BJ (cell line): ENCODE measurements around the gene RBM27. TPM values are rescaled to one million over a fixed set of nuclear protein-coding genes. Genes with fewer than 3 reads are reported as not detected.
"Not testable (repeated sequence)": the region's sequence is repeated elsewhere in the genome, so short reads cannot be mapped to it uniquely, and the experiment has no call there.

Source experiments
- CTCF ChIA-PET: fragments of 350-600 bp; formaldehyde crosslinking; extraction: SDS; loops from one replicate; lab custom pipeline; 2021; ENCODE audit warnings: antibody characterized with exemption, inconsistent platforms; lab: Yijun Ruan, JAX
- POLR2A ChIA-PET: fragments of 300-600 bp; sonication (Branson Sonifier 250); formaldehyde crosslinking; extraction: SDS; loops from one replicate; lab custom pipeline; 2021; ENCODE audit warnings: antibody characterized with exemption; lab: Charles Lee
- DNase-seq: peaks from one replicate; pipeline ENCODE4 v3.0.0-alpha.2; 2011; ENCODE audit warnings: low read depth
- H3K27me3 ChIP-seq: 2 replicates; pipeline ENCODE4 v1.6.0; 2011; ENCODE audit warnings: low read length; ENCODE audit not compliant: control insufficient read depth, insufficient read depth
- H3K36me3 ChIP-seq: 2 replicates; pipeline ENCODE4 v1.5.1; 2011; ENCODE audit warnings: low read length; ENCODE audit not compliant: control insufficient read depth, insufficient read depth
- H3K4me3 ChIP-seq: 2 replicates; pipeline ENCODE4 v1.5.1; 2011; ENCODE audit warnings: low read depth, mild to moderate bottlenecking, control low read depth, low read length
- polyA plus RNA-seq: library from polyadenylated mRNA; depleted of rRNA; stranded (reverse); fragments of >200 nt; gene quantifications from 2 replicates; pipeline ENCODE4 v1.2.3, GENCODE V29; 2011
- TF ChIP-seq, protein P1 (sequence below): IDR thresholded peaks from 2 replicates; pipeline ENCODE4 v1.5.1; 2011; ENCODE audit warnings: low read depth, mild to moderate bottlenecking, control low read depth, inconsistent platforms, low read length, moderate library complexity; ENCODE audit not compliant: insufficient read depth

The RBM27 gene
- polyA plus RNA-seq, 1 experiment, result 19.0 TPM

DNA sequence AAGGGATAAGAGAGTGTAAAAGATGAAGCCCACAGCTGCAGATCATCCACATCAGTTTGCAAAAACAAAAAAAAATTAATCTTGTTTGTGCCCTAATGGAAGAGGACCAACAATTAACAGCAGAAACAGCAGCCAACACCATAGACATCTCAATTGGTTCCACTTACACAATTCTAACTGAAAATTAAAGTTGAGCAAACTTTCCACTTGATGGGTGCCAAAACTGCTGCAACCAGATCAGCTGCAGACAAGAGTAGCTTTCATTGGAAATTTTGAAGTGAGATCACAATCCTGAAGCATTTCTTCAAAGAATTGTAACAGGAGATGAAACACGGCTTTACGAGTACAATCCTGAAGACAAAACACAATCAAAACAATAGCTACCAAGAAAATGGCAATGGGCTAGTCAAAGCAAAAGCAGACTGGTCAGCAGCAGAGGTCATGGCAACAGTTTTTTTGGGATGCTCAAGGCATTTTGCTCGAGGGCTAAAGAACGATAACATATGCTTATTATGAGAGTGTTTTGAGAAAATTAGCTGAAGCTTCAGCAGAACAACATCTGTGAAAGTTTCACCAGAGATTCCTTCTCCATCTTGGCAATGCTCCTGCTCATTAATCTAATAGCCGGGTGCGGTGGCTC, 4.1 kb upstream of the RBM27 start:
- Histone ChIP-seq H3K36me3 (no peaks in the 10 kb centered on the region), H3K4me3 (no peak overlapping the region), H3K27me3 (no peaks in the 10 kb centered on the region)
- ChIA-PET CTCF (no interaction called here), POLR2A (interaction anchor here (0.8 kb wide), 1 partner anchor 44 kb away, joined by 3 read pairs; no protein-coding TSS in a partner anchor)
- DNase-seq, result no peak
- TF ChIP-seq, protein P1, sequence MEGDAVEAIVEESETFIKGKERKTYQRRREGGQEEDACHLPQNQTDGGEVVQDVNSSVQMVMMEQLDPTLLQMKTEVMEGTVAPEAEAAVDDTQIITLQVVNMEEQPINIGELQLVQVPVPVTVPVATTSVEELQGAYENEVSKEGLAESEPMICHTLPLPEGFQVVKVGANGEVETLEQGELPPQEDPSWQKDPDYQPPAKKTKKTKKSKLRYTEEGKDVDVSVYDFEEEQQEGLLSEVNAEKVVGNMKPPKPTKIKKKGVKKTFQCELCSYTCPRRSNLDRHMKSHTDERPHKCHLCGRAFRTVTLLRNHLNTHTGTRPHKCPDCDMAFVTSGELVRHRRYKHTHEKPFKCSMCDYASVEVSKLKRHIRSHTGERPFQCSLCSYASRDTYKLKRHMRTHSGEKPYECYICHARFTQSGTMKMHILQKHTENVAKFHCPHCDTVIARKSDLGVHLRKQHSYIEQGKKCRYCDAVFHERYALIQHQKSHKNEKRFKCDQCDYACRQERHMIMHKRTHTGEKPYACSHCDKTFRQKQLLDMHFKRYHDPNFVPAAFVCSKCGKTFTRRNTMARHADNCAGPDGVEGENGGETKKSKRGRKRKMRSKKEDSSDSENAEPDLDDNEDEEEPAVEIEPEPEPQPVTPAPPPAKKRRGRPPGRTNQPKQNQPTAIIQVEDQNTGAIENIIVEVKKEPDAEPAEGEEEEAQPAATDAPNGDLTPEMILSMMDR, result no peak

DNA sequence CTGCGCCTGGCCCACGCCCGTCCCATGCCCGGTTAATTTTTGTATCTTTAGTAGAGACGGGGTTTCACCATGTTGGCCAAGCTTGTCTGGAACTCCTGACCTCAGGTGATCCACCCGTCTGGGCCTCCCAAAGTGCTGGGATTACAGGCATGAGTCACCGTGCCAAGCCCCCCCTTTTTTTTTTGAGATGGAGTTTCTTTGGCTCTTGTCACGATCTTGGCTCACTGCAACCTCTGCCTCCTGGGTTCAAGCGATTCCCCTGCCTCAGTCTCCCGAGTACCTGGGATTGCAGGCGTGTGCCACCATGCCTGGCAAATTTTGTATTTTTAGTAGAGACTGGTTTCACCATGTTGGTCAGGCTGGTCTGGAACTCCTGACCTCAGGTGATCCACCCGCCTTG, 1.6 kb upstream of the RBM27 start:
- H3K4me3 ChIP-seq, CTCF ChIA-PET, DNase-seq, H3K36me3 ChIP-seq, H3K27me3 ChIP-seq: not testable (repeated sequence)
- POLR2A ChIA-PET, result interaction anchor here (0.5 kb wide), 1 partner anchor 248 kb away, joined by 4 read pairs; no protein-coding TSS in a partner anchor

DNA sequence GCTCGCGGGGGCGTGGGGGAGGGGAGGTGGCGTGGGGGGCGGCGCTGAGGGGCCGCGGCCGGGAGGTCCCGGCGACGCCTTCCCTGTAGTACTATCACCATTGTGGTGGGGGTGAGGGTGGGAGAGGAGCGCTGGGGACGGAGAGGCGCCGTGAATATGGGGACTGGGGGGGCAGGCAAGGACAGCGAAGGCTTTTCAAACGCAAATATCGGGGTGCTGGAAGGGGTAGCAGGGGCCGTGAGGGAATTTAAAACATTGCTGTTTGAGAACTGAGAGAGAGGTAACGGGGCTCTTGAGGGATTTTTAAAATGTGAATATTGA, 427 bp downstream of the RBM27 start:
- H3K36me3 ChIP-seq, result no peaks in the 10 kb centered on the region
- H3K27me3 ChIP-seq, result no peaks in the 10 kb centered on the region
- CTCF ChIA-PET, result no interaction called here
- TF ChIP-seq, protein P1, result no peak
- POLR2A ChIA-PET, result no interaction called here
- peak overlapping the region; percentile 82 for H3K4me3 ChIP-seq
- DNase-seq, result no peak

DNA sequence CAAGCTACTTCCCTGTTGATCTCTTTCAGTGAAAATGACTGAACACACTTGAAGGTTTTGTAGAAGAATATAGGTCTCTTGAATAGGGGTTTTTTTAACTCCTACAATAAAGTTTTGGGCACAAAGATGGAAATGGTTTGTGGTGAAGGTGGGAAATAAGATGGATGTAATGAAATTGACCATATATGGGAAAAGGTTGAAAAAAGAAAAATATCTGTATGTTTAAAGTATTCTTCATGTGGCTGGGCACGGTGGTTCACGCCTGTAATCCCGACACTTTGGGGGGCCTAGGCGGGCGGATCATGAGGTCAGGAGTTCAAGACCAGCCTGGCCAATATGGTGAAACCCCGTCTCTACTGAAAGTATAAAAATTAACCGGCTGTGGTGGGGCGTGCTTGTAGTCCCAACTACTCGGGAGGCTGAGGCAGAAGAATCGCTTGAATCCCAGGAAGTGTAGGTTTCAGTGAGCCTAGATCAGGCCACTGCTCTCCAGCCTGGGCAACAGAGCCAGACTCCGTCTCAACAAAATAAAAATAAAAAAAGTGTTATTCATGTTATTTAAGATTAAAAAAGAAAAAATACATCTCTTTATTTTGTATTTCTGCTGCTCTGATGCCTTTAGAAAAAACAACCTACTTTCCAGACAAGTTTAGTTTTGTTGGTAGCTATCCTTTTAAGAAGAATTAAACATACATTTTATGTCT, 2.2 kb downstream of the RBM27 start:
- no peak for DNase-seq
- POLR2A ChIA-PET, result interaction anchor here (0.7 kb wide), 1 partner anchor 13 kb away, joined by 3 read pairs; no protein-coding TSS in a partner anchor
- no peak overlapping the region for H3K4me3 ChIP-seq
- H3K36me3 ChIP-seq, result no peaks in the 10 kb centered on the region
- CTCF ChIA-PET, result no interaction called here
- H3K27me3 ChIP-seq, result no peaks in the 10 kb centered on the region
- TF ChIP-seq, protein P1, result no peak

DNA sequence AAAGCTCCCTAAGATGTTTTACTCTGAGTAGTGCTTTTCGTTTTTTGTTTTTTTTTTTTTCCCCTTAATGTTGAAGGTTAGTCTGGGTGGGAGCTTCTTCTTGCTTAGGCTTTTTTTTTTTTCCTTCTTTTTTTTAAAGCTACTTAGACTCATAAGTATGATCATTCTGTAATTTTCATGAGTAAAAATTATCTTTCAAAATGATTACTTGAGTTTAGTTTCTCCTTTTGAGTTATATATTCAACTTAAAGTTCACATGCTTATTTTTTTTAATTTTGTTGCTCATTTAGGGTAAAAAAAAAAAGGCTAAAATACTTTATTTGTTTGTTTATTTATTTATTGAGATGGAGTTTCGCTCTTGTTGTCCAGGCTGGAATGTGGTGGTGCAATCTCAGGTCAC, 2.9 kb downstream of the RBM27 start:
- Histone ChIP-seq H3K4me3 (no peak overlapping the region), H3K36me3 (no peaks in the 10 kb centered on the region), H3K27me3 (no peaks in the 10 kb centered on the region)
- TF ChIP-seq, protein P1, result no peak
- POLR2A ChIA-PET, result interaction anchor here (0.7 kb wide), 1 partner anchor 14 kb away, joined by 3 read pairs; no protein-coding TSS in a partner anchor
- CTCF ChIA-PET, result no interaction called here
- DNase-seq, result no peak
